Measurements from ENCODE around the gene CBFA2T3.

GRCh38 chr16:88955906-88956305, 21.1 kb downstream of the CBFA2T3 start:
- TF ChIP-seq CTCF (IDR thresholded peaks at IDR 0.05 in 4 of 5, conservative IDR thresholded peaks at IDR 0.05 in 1 of 5) (no peak), POLR2A (IDR thresholded peaks at IDR 0.05) (no peak)
